Spleen (tissue), 11 donors: ENCODE measurements around the gene TMEM245. TPM values are rescaled to one million over a fixed set of nuclear protein-coding genes. Genes with fewer than 3 reads are reported as not detected.
A peak's percentile ranks its signal among the peaks of the same experiment; 100 is the strongest.

Experiments
- DNase-seq: peaks from one replicate; pipeline ENCODE4 v3.0.0-alpha.2; 2020
- H3K27ac ChIP-seq, 8 donors: fragments of 200-600 bp; sonication (generic) in 7 of 8; 1 replicate in 4 of 8; 2 replicates in 4 of 8; pipeline versions ENCODE4 v1.5.0 to v1.8.0; 2016 to 2021; ENCODE audit warnings: inconsistent platforms in 4 of 8, mild to moderate bottlenecking in 4 of 8, moderate library complexity in 1 of 8
- H3K27me3 ChIP-seq, 7 donors: fragments of 200-600 bp; sonication (generic) in 6 of 7; replicated peaks in 1 of 7; 1 replicate in 4 of 7; 2 replicates in 3 of 7; pipeline versions ENCODE4 v1.5.0 to v1.8.0; 2016 to 2021; ENCODE audit warnings: inconsistent platforms in 3 of 7, mild to moderate bottlenecking in 1 of 7
- H3K36me3 ChIP-seq, 6 donors: fragments of 200-600 bp; sonication (generic) in 5 of 6; 1 replicate in 4 of 6; 2 replicates in 2 of 6; pipeline versions ENCODE4 v1.5.0 to v1.8.0; 2016 to 2021; ENCODE audit warnings: inconsistent platforms in 2 of 6
- H3K4me1 ChIP-seq, 6 donors: fragments of 200-600 bp; sonication (generic) in 5 of 6; 1 replicate in 3 of 6; 2 replicates in 3 of 6; pipeline versions ENCODE4 v1.5.0 to v1.8.0; 2016 to 2021; ENCODE audit warnings: inconsistent platforms in 3 of 6
- H3K4me3 ChIP-seq, 8 donors: fragments of 200-600 bp; sonication (generic) in 7 of 8; 1 replicate in 4 of 8; 2 replicates in 4 of 8; pipeline versions ENCODE4 v1.5.0 to v1.8.0; 2016 to 2021; ENCODE audit warnings: inconsistent platforms in 4 of 8, mild to moderate bottlenecking in 4 of 8, moderate library complexity in 2 of 8
- H3K9me3 ChIP-seq, 8 donors: fragments of 200-600 bp; sonication (generic) in 7 of 8; 1 replicate in 4 of 8; 2 replicates in 4 of 8; pipeline versions ENCODE4 v1.5.0 to v1.8.0; 2016 to 2021; ENCODE audit warnings: inconsistent platforms in 4 of 8
- POLR2A ChIP-seq, 3 donors: fragments of 450-650 bp; IDR thresholded peaks; one replicate each; pipeline ENCODE4 v1.5.1; 2017; ENCODE audit warnings: antibody characterized with exemption in 3 of 3, mild to moderate bottlenecking in 1 of 3
- POLR2AphosphoS5 ChIP-seq, 3 donors: sonication (generic); formaldehyde crosslinking; IDR thresholded peaks; one replicate each; pipeline ENCODE4 v1.5.1; 2017; ENCODE audit warnings: antibody characterized with exemption in 3 of 3
- WGBS, 5 donors: extraction: QIAGEN DNeasy Blood & Tissue Kit in 3 of 5; methylation state at CpG; one replicate each; pipeline versions ENCODE4 v1.1.5 to v1.1.7; 2013 to 2018; 5-methylcytosine and 5-hydroxymethylcytosine counted together
- intact Hi-C: fragments of 100-400 bp; cut with DNase I; formaldehyde crosslinking; loops from one replicate; pipeline ENCODE4 v1.15.0; 2023; ENCODE audit warnings: low total_unique reads
- polyA plus RNA-seq, 3 donors: library from polyadenylated mRNA; stranded (reverse); fragments of 200-250 nt; gene quantifications; one replicate each; pipeline ENCODE4 v1.2.1, GENCODE V29; 2013
- total RNA-seq, 7 donors: library from RNA; depleted of rRNA in 3 of 7; stranded (reverse); fragments of >200 nt in 3 of 7; fragmentation: NEBNext Ultra II Directional in 4 of 7; extraction: Animal tissue kit (Norgen Biotek cat#: 25700) in 4 of 7; gene quantifications; one replicate each; pipeline versions ENCODE4 v1.1.0 to v1.2.1, GENCODE V29; 2016 to 2021
- TF ChIP-seq, protein P1 (sequence below), 11 experiments: fragments of 200-600 bp in 7 of 11; fragments of 450-650 bp in 4 of 11; sonication (generic) in 4 of 11; IDR thresholded peaks in 8 of 11; conservative IDR thresholded peaks in 3 of 11; 1 replicate in 7 of 11; 2 replicates in 4 of 11; pipeline versions ENCODE4 v1.4.0 to v1.8.0; 2016 to 2021; ENCODE audit warnings: antibody characterized with exemption in 11 of 11, inconsistent platforms in 4 of 11, mild to moderate bottlenecking in 1 of 11
- donor health status: healthy with polysubstance abuse.
- donor health status: DM: no; HTN: no; CAD: no; lungs with moderate emphysema.
- donor health status: DM: no; HTN: no; CAD: no.
- donor health status: Bipolar disorder and iron deficiency.
- donor health status: healthy.
- donor health status: DM: no; HTN: no; CAD: no.
- donor health status: DM: yes; HTN: yes; CAD: no.

TMEM245 gene
- total and polyA plus RNA-seq, 10 donors: 3.2 to 71.6 (median 37.9) TPM

DNA sequence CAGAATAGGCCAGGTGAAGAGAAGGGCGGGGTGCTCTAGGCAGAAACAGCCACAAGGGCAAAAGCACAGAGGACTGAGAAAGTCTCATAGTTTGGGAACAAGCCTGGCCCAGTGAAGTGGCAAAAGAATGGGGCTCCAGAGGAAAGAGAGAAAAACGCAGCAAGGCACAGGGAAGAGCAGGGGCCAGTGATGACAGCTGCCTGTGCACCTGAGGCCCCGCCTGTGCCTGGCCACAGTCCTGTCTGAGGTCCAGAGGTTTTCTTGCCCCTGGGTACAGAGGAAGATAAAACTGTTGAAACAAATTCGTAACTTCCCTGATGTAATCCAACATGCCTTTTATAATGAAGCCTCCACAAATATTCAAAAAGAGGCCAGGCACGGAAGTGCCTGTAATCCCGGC, 25.3 kb upstream of the TMEM245 start:
- no peak overlapping the region for H3K4me3 ChIP-seq
- H3K9me3 ChIP-seq: no peaks in the 10 kb centered on the region
- intact Hi-C loops: no loop called here
- H3K27ac ChIP-seq: no peak overlapping the region
- no peaks in the 10 kb centered on the region for H3K36me3 ChIP-seq
- 84 to 91% (median 86%) methylated on average over 6 of the region's 6 CpGs for WGBS, 5 donors
- TF ChIP-seq POLR2AphosphoS5 (IDR thresholded peaks at IDR 0.05): no peak
- TF ChIP-seq POLR2A (IDR thresholded peaks at IDR 0.05): no peak
- TF ChIP-seq, protein P1, sequence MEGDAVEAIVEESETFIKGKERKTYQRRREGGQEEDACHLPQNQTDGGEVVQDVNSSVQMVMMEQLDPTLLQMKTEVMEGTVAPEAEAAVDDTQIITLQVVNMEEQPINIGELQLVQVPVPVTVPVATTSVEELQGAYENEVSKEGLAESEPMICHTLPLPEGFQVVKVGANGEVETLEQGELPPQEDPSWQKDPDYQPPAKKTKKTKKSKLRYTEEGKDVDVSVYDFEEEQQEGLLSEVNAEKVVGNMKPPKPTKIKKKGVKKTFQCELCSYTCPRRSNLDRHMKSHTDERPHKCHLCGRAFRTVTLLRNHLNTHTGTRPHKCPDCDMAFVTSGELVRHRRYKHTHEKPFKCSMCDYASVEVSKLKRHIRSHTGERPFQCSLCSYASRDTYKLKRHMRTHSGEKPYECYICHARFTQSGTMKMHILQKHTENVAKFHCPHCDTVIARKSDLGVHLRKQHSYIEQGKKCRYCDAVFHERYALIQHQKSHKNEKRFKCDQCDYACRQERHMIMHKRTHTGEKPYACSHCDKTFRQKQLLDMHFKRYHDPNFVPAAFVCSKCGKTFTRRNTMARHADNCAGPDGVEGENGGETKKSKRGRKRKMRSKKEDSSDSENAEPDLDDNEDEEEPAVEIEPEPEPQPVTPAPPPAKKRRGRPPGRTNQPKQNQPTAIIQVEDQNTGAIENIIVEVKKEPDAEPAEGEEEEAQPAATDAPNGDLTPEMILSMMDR (IDR thresholded peaks at IDR 0.05 in 8 of 11, conservative IDR thresholded peaks at IDR 0.05 in 3 of 11): no peak
- no peak for DNase-seq
- peaks cover 0 to 7% (median 2%) of the 10 kb centered on the region in 6 donors for H3K4me1 ChIP-seq
- peaks cover 0 to 3% (median 0%) of the 10 kb centered on the region in 7 donors for H3K27me3 ChIP-seq

DNA sequence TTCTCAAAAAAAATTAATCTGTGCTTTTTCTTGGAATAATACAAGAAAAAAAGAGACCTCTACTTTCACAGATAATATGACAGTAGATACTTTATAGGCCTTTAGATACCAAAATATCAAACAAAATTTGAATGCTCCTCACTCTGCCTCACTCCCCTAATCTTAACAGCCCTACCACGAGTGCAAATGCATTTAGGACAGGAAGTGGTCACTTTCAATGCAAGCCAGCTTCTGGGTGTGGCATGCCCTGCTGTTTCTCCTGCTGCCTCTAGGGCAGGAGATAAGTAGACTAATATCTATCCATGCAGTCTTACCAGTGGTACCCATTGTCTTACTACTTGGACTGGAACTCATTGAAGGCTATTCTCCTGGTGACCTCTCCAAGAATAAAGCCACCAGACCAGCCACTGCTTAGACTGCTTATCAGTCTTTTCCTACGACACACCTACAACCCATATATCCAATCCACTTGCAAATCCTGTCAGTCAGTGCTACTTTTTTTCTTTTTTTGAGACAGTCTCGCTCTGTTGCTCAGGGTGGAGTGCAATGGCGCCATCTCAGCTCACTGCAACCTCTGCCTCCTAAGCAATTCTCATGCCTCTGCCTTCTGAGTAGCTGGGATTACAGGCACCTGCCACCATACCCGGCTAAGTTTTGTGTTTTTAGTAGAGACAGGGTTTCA, 24.3 kb upstream of the TMEM245 start:
- no peak for DNase-seq
- no peak overlapping the region for H3K27ac ChIP-seq
- no peak for TF ChIP-seq POLR2A (IDR thresholded peaks at IDR 0.05)
- TF ChIP-seq, protein P1 (IDR thresholded peaks at IDR 0.05 in 8 of 11, conservative IDR thresholded peaks at IDR 0.05 in 3 of 11): peak in 6 of 11 experiments; percentile 7 to 33 (median 22)
- H3K27me3 ChIP-seq: peaks cover 0 to 3% (median 0%) of the 10 kb centered on the region in 7 donors
- peaks cover 0 to 7% (median 2%) of the 10 kb centered on the region in 6 donors for H3K4me1 ChIP-seq
- no peak overlapping the region for H3K4me3 ChIP-seq
- no peaks in the 10 kb centered on the region for H3K9me3 ChIP-seq
- intact Hi-C loops: no loop called here
- H3K36me3 ChIP-seq: no peaks in the 10 kb centered on the region
- 71 to 77% (median 74%) methylated on average over 5 of the region's 5 CpGs for WGBS, 5 donors

DNA sequence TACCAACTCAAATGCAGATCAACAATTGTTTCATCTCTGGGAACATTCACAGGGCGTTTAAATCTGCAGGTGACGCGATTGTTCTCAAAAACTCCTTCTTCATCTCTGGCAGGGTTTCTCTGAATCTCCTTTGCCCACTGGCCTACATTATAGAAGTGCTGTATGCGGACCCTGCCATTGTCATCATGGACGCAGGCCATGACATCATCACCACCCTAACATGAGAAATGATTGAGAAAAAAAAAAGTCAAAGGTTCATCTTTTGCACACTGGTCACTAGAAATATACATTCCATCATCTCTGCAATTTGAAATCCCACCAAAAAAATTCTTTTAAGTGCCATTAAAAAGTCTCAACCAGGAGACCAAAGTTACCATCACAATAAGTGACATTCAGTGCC, 21.6 kb upstream of the TMEM245 start:
- H3K4me3 ChIP-seq: no peak overlapping the region
- H3K9me3 ChIP-seq: no peaks in the 10 kb centered on the region
- H3K27ac ChIP-seq: no peak overlapping the region
- peaks cover 0 to 7% (median 2%) of the 10 kb centered on the region in 6 donors for H3K4me1 ChIP-seq
- WGBS, 5 donors: 93 to 99% (median 96%) methylated on average over 5 of the region's 5 CpGs
- no peak for TF ChIP-seq POLR2AphosphoS5 (IDR thresholded peaks at IDR 0.05)
- TF ChIP-seq, protein P1 (IDR thresholded peaks at IDR 0.05 in 8 of 11, conservative IDR thresholded peaks at IDR 0.05 in 3 of 11): no peak
- no peak for TF ChIP-seq POLR2A (IDR thresholded peaks at IDR 0.05)
- peaks cover 0 to 3% (median 0%) of the 10 kb centered on the region in 7 donors for H3K27me3 ChIP-seq
- no peak for DNase-seq
- intact Hi-C loops: no loop called here
- no peaks in the 10 kb centered on the region for H3K36me3 ChIP-seq

DNA sequence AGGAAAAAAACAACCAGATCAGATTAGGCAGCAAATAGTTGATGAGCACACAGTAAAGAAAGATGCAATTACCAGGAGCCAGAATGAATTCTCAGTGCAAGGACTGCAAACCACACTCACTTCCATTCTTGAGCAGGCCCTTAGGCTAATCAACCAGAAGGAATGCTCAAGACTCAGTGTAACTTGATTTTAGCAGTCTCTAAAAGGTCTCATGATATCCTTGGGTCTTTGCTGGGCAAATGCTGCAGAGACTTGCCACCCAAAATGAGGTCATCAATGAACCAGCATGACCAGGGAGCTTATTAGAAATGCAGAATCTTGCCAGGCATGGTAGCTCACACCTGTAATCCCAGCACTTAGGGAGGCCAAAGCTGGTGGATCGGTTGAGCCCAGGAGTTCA, 20.1 kb upstream of the TMEM245 start:
- Histone ChIP-seq H3K27ac (no peak overlapping the region), H3K4me3 (no peak overlapping the region), H3K4me1 (peaks cover 0 to 7% (median 2%) of the 10 kb centered on the region in 6 donors), H3K36me3 (no peaks in the 10 kb centered on the region), H3K9me3 (no peaks in the 10 kb centered on the region), H3K27me3 (no peaks in the 10 kb centered on the region)
- TF ChIP-seq POLR2AphosphoS5 (IDR thresholded peaks at IDR 0.05) (no peak), POLR2A (IDR thresholded peaks at IDR 0.05) (no peak)
- TF ChIP-seq, protein P1 (IDR thresholded peaks at IDR 0.05 in 8 of 11, conservative IDR thresholded peaks at IDR 0.05 in 3 of 11): no peak
- intact Hi-C loops: no loop called here
- 49 to 100% (median 92%) methylated on average over 1 of the region's 1 CpG for WGBS, 5 donors
- no peak for DNase-seq
